WTC11 (cell line): Measurements from ENCODE around the gene SLC34A1.

Experiments used
- CREB1 ChIP-seq: sonication (generic); formaldehyde crosslinking; IDR thresholded peaks from 2 replicates; pipeline ENCODE4 v1.8.0; 2023; ENCODE audit warnings: mild to moderate bottlenecking, missing genetic modification reagents
- CTCF ChIP-seq: fragments of 200-600 bp; IDR thresholded peaks from 2 replicates; pipeline ENCODE4 v1.8.0; 2022; ENCODE audit warnings: antibody characterized with exemption
- GTF2I ChIP-seq: fragments of 250-450 bp; sonication (Bioruptor Pico); conservative IDR thresholded peaks from 2 replicates; pipeline ENCODE4 v1.4.0; 2021; ENCODE audit warnings: mild to moderate bottlenecking
- HMGA2 ChIP-seq: fragments of 250-450 bp; sonication (Bioruptor Pico); IDR thresholded peaks from 2 replicates; pipeline ENCODE4 v1.4.0; 2021; ENCODE audit warnings: mild to moderate bottlenecking, moderate library complexity
- TCF7 ChIP-seq: sonication (generic); formaldehyde crosslinking; IDR thresholded peaks from 2 replicates; pipeline ENCODE4 v1.8.0; 2022; ENCODE audit warnings: mild to moderate bottlenecking, low read depth, missing genetic modification reagents, moderate library complexity
- ZNF232 ChIP-seq: sonication (generic); formaldehyde crosslinking; IDR thresholded peaks from 2 replicates; pipeline ENCODE4 v1.8.0; 2022; ENCODE audit warnings: mild to moderate bottlenecking, missing genetic modification reagents
- TF ChIP-seq, protein P1 (sequence below): sonication (generic); formaldehyde crosslinking; conservative IDR thresholded peaks from 2 replicates; pipeline ENCODE4 v1.8.1; 2022; ENCODE audit warnings: mild to moderate bottlenecking, missing genetic modification reagents
- TF ChIP-seq, protein P2 (sequence below): fragments of 250-450 bp; sonication (Bioruptor Pico); IDR thresholded peaks from 2 replicates; pipeline ENCODE4 v1.9.0; 2021; ENCODE audit warnings: mild to moderate bottlenecking

DNA sequence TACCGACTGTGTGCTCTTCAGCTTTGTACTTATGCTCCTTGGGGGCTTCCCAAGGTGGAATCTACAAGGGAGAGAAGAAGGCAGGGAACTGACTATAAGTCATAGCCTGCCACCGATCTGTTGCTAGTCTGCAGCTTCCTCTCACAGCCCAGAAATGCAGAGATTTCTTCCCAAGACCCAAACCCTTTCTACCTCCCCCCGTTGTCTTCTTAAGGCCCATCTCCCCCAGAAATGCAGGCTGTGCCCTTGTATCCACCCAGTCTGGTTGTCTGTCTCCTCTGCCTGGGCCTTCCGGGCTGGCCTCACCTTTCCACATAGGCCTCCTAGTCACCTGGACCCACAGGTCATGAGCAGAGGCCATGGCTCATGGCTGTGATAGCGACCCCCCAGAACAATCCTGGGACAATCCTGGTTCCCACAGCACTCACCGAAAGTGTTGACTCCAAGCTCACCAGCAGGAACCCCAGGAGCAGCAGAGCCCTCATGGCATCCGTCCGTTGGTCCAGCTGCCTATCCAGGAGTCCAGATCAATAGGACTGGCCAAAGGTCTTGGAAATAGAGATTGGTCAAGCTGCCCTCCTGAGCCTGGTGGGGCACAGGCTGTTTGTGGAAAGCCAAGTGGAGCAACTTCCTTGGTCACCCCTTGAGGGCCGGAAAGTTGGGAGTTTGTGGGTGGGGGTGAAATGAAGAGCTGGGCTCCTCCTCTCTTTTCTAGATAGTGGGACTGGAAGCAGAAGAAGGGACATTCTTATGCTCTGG is 25.0 kb downstream of the SLC34A1 start, which contains the start of gene F12:
- TF ChIP-seq CTCF, result no peak
- TF ChIP-seq, protein P1, sequence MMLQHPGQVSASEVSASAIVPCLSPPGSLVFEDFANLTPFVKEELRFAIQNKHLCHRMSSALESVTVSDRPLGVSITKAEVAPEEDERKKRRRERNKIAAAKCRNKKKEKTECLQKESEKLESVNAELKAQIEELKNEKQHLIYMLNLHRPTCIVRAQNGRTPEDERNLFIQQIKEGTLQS, result no peak
- no peak for TF ChIP-seq GTF2I
- no peak for TF ChIP-seq TCF7 (CRISPR knock-in tag)
- TF ChIP-seq CREB1 (CRISPR knock-in tag), result no peak
- TF ChIP-seq HMGA2 (CRISPR knock-in tag), result no peak
- TF ChIP-seq ZNF232 (CRISPR knock-in tag), result no peak
- TF ChIP-seq, protein P2, sequence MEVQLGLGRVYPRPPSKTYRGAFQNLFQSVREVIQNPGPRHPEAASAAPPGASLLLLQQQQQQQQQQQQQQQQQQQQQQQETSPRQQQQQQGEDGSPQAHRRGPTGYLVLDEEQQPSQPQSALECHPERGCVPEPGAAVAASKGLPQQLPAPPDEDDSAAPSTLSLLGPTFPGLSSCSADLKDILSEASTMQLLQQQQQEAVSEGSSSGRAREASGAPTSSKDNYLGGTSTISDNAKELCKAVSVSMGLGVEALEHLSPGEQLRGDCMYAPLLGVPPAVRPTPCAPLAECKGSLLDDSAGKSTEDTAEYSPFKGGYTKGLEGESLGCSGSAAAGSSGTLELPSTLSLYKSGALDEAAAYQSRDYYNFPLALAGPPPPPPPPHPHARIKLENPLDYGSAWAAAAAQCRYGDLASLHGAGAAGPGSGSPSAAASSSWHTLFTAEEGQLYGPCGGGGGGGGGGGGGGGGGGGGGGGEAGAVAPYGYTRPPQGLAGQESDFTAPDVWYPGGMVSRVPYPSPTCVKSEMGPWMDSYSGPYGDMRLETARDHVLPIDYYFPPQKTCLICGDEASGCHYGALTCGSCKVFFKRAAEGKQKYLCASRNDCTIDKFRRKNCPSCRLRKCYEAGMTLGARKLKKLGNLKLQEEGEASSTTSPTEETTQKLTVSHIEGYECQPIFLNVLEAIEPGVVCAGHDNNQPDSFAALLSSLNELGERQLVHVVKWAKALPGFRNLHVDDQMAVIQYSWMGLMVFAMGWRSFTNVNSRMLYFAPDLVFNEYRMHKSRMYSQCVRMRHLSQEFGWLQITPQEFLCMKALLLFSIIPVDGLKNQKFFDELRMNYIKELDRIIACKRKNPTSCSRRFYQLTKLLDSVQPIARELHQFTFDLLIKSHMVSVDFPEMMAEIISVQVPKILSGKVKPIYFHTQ (CRISPR knock-in tag), result no peak
